Measurements from ENCODE around the gene ABCA3. TPM values are rescaled to one million over a fixed set of nuclear protein-coding genes. Genes with fewer than 3 reads are reported as not detected.

Gene ABCA3
- total and polyA plus RNA-seq, 2 of the 8 experiments (the other 6 are each of a cell fraction or from before 2014, with no cell fraction given), result 5.7 to 7.9 TPM

- Histone ChIP-seq H3K27me3 (replicated peaks in 1 of 4; ENCODE audit: control insufficient read depth in 3 of 4, extremely low read depth in 1 of 4, insufficient read depth in 3 of 4, low read length in 3 of 4) (peaks cover 4 to 20% (median 16%) of the 10 kb centered on the region in 4 experiments; a peak in 6 of 7 replicates), H3K9ac (replicated peaks in 1 of 4; ENCODE audit: extremely low read depth in 1 of 4, low read depth in 3 of 4, low read length in 3 of 4) (no peak overlapping the region), H4K20me1 (replicated peaks in 1 of 2; ENCODE audit: control insufficient read depth in 1 of 2, insufficient read depth in 2 of 2, low read length in 2 of 2) (peaks cover 0 to 14% of the 10 kb centered on the region in 2 experiments), H3K4me2 (ENCODE audit: insufficient read depth in 1 of 2, low read depth in 2 of 2, low read length in 2 of 2) (no peak overlapping the region; a peak in 1 of 4 replicates), H3K56ac (replicated peaks; ENCODE audit: insufficient read length, low read depth, low read length) (no peak overlapping the region), H3K23ac (ENCODE audit: insufficient read length) (no peak overlapping the region), H3K9me3 (ENCODE audit: insufficient read depth in 2 of 2, low read depth in 1 of 2, low read length in 1 of 2) (no peaks in the 10 kb centered on the region), H3K4me1 (replicated peaks in 1 of 4; ENCODE audit: control insufficient read depth in 3 of 4, insufficient read depth in 4 of 4, low read length in 3 of 4) (peaks cover 0 to 19% (median 10%) of the 10 kb centered on the region in 4 experiments; a peak in 5 of 7 replicates), H3K4me3 (ENCODE audit: extremely low read depth in 1 of 4, insufficient read depth in 2 of 4, low read depth in 3 of 4, low read length in 4 of 4) (no peak overlapping the region), H3K18ac (ENCODE audit: extremely low read depth, low read length) (no peak overlapping the region), H3K23me2 (ENCODE audit: low read depth, low read length) (peaks cover 16% of the 10 kb centered on the region; the same call in 1 of the 2 replicates), H2BK12ac (ENCODE audit: low read depth, low read length) (no peak overlapping the region), H2BK5ac (ENCODE audit: low read depth, low read length) (no peak overlapping the region), H3K79me1 (ENCODE audit: low read depth, low read length) (no peaks in the 10 kb centered on the region), H3K79me2 (ENCODE audit: control insufficient read depth in 1 of 2, insufficient read depth in 2 of 2, low read length in 2 of 2) (no peaks in the 10 kb centered on the region), H4K8ac (ENCODE audit: extremely low read depth, insufficient read depth, low read length) (no peak overlapping the region), H3K27ac (ENCODE audit: low read depth, low read length) (no peak overlapping the region), H2AFZ (ENCODE audit: low read length) (no peak overlapping the region), H4K91ac (replicated peaks; ENCODE audit: insufficient read length, low read length) (no peak overlapping the region), H3K36me3 (ENCODE audit: control insufficient read depth in 2 of 4, insufficient read depth in 4 of 4, low read length in 3 of 4) (peaks cover 3 to 40% (median 6%) of the 10 kb centered on the region in 4 experiments; a peak in 4 of 8 replicates), H2AK5ac (ENCODE audit: low read depth, low read length) (no peak overlapping the region), H4K5ac (ENCODE audit: insufficient read length, low read depth, low read length) (no peak overlapping the region), H2BK20ac (ENCODE audit: low read length) (no peak overlapping the region), H3K14ac (ENCODE audit: insufficient read length) (no peak overlapping the region), H2BK120ac (replicated peaks; ENCODE audit: low read depth, low read length) (no peak overlapping the region), H2BK15ac (ENCODE audit: low read length) (no peak overlapping the region), H3K4ac (replicated peaks; ENCODE audit: insufficient read length, low read depth, low read length) (no peak overlapping the region)
- ChIA-PET POLR2A (ENCODE audit: partially characterized antibody) (interaction anchor here (0.8 to 8.6 kb wide), 10 partner anchors 9 to 296 kb away, joined by 3 to 181 read pairs (median 6); partner anchors contain the start of genes CEMP1, E4F1, ECI1 and MLST8), CTCF (ENCODE audit: partially characterized antibody) (interaction anchor here (2.7 kb wide), 1 partner anchor 10 kb away, joined by 9 read pairs; no protein-coding TSS in a partner anchor)
- FAIRE-seq (no peak), DNase-seq (ENCODE audit: low read depth in 1 of 2, low spot score in 2 of 2) (no peak)
- WGBS, 2 experiments (ENCODE audit: extremely low coverage in 1 of 2, insufficient coverage in 1 of 2, insufficient read length in 1 of 2, insufficient replicate concordance in 2 of 2, low coverage in 1 of 2, low lambda C conversion rate in 2 of 2, missing lambda C conversion rate in 1 of 2), result 97% methylated on average over 27 of the region's 28 CpGs; no CpG with 5 or more reads in 1 of the 2 experiments
- TF ChIP-seq EZH2 (IDR thresholded peaks at IDR 0.05; ENCODE audit: low read depth, low read length, severe bottlenecking) (no peak), BACH1 (IDR thresholded peaks at IDR 0.05; ENCODE audit: low read length) (no peak), HDAC2 (IDR thresholded peaks at IDR 0.05; ENCODE audit: borderline replicate concordance in 1 of 2, low read depth in 2 of 2, low read length in 2 of 2) (no peak), GABPA (IDR thresholded peaks at IDR 0.05; ENCODE audit: borderline replicate concordance, insufficient read depth, low read length) (no peak), ASH2L (IDR thresholded peaks at IDR 0.05; ENCODE audit: low read length) (no peak), ATF2 (IDR thresholded peaks at IDR 0.05; ENCODE audit: low read length) (no peak), YY1 (IDR thresholded peaks at IDR 0.05; ENCODE audit: low read depth, low read length) (no peak), EP300 (IDR thresholded peaks at IDR 0.05; ENCODE audit: borderline replicate concordance in 1 of 2, low read depth in 2 of 2, low read length in 2 of 2) (no peak)
- TF ChIP-seq, protein P1, sequence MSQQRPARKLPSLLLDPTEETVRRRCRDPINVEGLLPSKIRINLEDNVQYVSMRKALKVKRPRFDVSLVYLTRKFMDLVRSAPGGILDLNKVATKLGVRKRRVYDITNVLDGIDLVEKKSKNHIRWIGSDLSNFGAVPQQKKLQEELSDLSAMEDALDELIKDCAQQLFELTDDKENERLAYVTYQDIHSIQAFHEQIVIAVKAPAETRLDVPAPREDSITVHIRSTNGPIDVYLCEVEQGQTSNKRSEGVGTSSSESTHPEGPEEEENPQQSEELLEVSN (IDR thresholded peaks at IDR 0.05), result no peak
- TF ChIP-seq, protein P2, sequence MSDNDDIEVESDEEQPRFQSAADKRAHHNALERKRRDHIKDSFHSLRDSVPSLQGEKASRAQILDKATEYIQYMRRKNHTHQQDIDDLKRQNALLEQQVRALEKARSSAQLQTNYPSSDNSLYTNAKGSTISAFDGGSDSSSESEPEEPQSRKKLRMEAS (IDR thresholded peaks at IDR 0.05), result no peak
These were observed 105.3 kb downstream of the ABCA3 start for GRCh38 chr16:2235234-2235651.

Measured in H1 (cell line).